H9 (cell line): ENCODE data around the gene VAV3. TPM values are rescaled to one million over a fixed set of nuclear protein-coding genes. Genes with fewer than 3 reads are reported as not detected.

Experiments
- DNase-seq: peaks from one replicate; pipeline ENCODE4 v3.0.0-alpha.2; 2017
- H2AFZ ChIP-seq: one replicate; pipeline ENCODE4 v1.6.1; 2013; ENCODE audit warnings: mild to moderate bottlenecking, low read length, control low read depth, moderate library complexity
- H2AK5ac ChIP-seq: 2 replicates; pipeline ENCODE4 v1.6.1; 2013; ENCODE audit warnings: low read length, control low read depth, mixed read lengths; ENCODE audit not compliant: insufficient read length
- H2BK120ac ChIP-seq: one replicate; pipeline ENCODE4 v1.6.1; 2013; ENCODE audit warnings: low read depth, mild to moderate bottlenecking, low read length, control low read depth, inconsistent platforms; ENCODE audit not compliant: poor library complexity, severe bottlenecking
- H2BK12ac ChIP-seq: 2 replicates; pipeline ENCODE4 v1.6.1; 2013; ENCODE audit warnings: low read length, control low read depth, mixed read lengths, low read depth; ENCODE audit not compliant: insufficient read length
- H2BK15ac ChIP-seq: 2 replicates; pipeline ENCODE4 v1.6.1; 2013; ENCODE audit warnings: low read depth, low read length, control low read depth
- H2BK20ac ChIP-seq: one replicate; pipeline ENCODE4 v1.6.1; 2013; ENCODE audit warnings: low read depth, mild to moderate bottlenecking, low read length, control low read depth, inconsistent platforms; ENCODE audit not compliant: poor library complexity, severe bottlenecking
- H2BK5ac ChIP-seq: 2 replicates; pipeline ENCODE4 v1.6.1; 2013; ENCODE audit warnings: low read length, control low read depth, mixed read lengths; ENCODE audit not compliant: insufficient read length
- H3K14ac ChIP-seq: 2 replicates; pipeline ENCODE4 v1.6.1; 2013; ENCODE audit warnings: low read length, control low read depth; ENCODE audit not compliant: insufficient read depth
- H3K18ac ChIP-seq: 2 replicates; pipeline ENCODE4 v1.6.1; 2013; ENCODE audit warnings: low read depth, mild to moderate bottlenecking, mixed read lengths, low read length, control low read depth; ENCODE audit not compliant: insufficient read length
- H3K23ac ChIP-seq: 2 replicates; pipeline ENCODE4 v1.6.1; 2013; ENCODE audit warnings: low read length, control low read depth, mixed read lengths, low read depth; ENCODE audit not compliant: insufficient read length
- H3K23me2 ChIP-seq: 2 replicates; pipeline ENCODE4 v1.6.1; 2013; ENCODE audit warnings: low read depth, mild to moderate bottlenecking, mixed read lengths, low read length, control low read depth; ENCODE audit not compliant: insufficient read length, poor library complexity, severe bottlenecking
- H3K27ac ChIP-seq: 2 replicates; pipeline ENCODE4 v1.5.1; 2013; ENCODE audit warnings: low read length, control low read depth, mixed read lengths, low read depth; ENCODE audit not compliant: insufficient read length
- H3K27me3 ChIP-seq: 2 replicates; pipeline ENCODE4 v1.6.1; 2013; ENCODE audit warnings: low read length, control low read depth, inconsistent platforms; ENCODE audit not compliant: insufficient read depth
- H3K4ac ChIP-seq: 2 replicates; pipeline ENCODE4 v1.6.1; 2013; ENCODE audit warnings: low read depth, mild to moderate bottlenecking, control low read depth, inconsistent platforms, low read length, moderate library complexity
- H3K4me1 ChIP-seq: 2 replicates; pipeline ENCODE4 v1.6.1; 2013; ENCODE audit warnings: low read length, control low read depth, inconsistent platforms; ENCODE audit not compliant: insufficient read depth
- H3K4me2 ChIP-seq: 2 replicates; pipeline ENCODE4 v1.6.1; 2013; ENCODE audit warnings: low read length, control low read depth, mixed read lengths; ENCODE audit not compliant: insufficient read length, insufficient read depth
- H3K56ac ChIP-seq: 2 replicates; pipeline ENCODE4 v1.6.1; 2013; ENCODE audit warnings: low read depth, mild to moderate bottlenecking, mixed read lengths, low read length, control low read depth; ENCODE audit not compliant: insufficient read length
- H3K79me1 ChIP-seq: 2 replicates; pipeline ENCODE4 v1.6.1; 2013; ENCODE audit warnings: low read depth, mild to moderate bottlenecking, moderate library complexity, low read length, control low read depth, inconsistent platforms; ENCODE audit not compliant: insufficient read depth, poor library complexity, severe bottlenecking
- H3K79me2 ChIP-seq: 2 replicates; pipeline ENCODE4 v1.6.1; 2013; ENCODE audit warnings: low read length, control low read depth, inconsistent platforms; ENCODE audit not compliant: insufficient read depth
- H3K9ac ChIP-seq: 2 replicates; pipeline ENCODE4 v1.6.1; 2013; ENCODE audit warnings: low read length, control low read depth, mixed read lengths; ENCODE audit not compliant: insufficient read length; ENCODE audit errors: extremely low read depth
- H3K9me3 ChIP-seq: one replicate; pipeline ENCODE4 v1.6.1; 2013; ENCODE audit warnings: low read depth, low read length, inconsistent platforms; ENCODE audit not compliant: control insufficient read depth
- H3T11ph ChIP-seq: one replicate; pipeline ENCODE4 v1.6.1; 2013; ENCODE audit warnings: mild to moderate bottlenecking, low read length, control low read depth, inconsistent platforms
- H4K20me1 ChIP-seq: one replicate; pipeline ENCODE4 v1.6.1; 2013; ENCODE audit not compliant: control insufficient read depth, insufficient read length, insufficient read depth
- H4K5ac ChIP-seq: 2 replicates; pipeline ENCODE4 v1.6.1; 2013; ENCODE audit warnings: low read depth, mild to moderate bottlenecking, mixed read lengths, low read length, control low read depth; ENCODE audit not compliant: insufficient read length
- H4K8ac ChIP-seq: replicated peaks from 2 replicates; pipeline ENCODE4 v1.6.1; 2013; ENCODE audit warnings: low read length, control low read depth, mixed read lengths, low read depth; ENCODE audit not compliant: insufficient read length
- H4K91ac ChIP-seq: 2 replicates; pipeline ENCODE4 v1.6.1; 2013; ENCODE audit warnings: low read depth, mild to moderate bottlenecking, moderate library complexity, mixed read lengths, low read length, control low read depth; ENCODE audit not compliant: insufficient read length
- H3K27ac Mint-ChIP-seq, 3 experiments: 2 replicates in 2 of 3; 3 replicates in 1 of 3; pipeline ENCODE4 v1.8.0; 2020 to 2021; ENCODE audit warnings: mixed read lengths in 3 of 3, mild to moderate bottlenecking in 1 of 3, moderate library complexity in 1 of 3
- H3K27me3 Mint-ChIP-seq: 2 replicates; pipeline ENCODE4 v1.8.0; 2021; ENCODE audit warnings: low read depth, mild to moderate bottlenecking, moderate library complexity, mixed read lengths
- H3K36me3 Mint-ChIP-seq, 3 experiments: 2 replicates in 2 of 3; 3 replicates in 1 of 3; pipeline ENCODE4 v1.8.0; 2020 to 2021; ENCODE audit warnings: low read depth in 3 of 3, mixed read lengths in 3 of 3; ENCODE audit not compliant: insufficient read depth in 1 of 3
- H3K4me1 Mint-ChIP-seq, 2 experiments: 2 replicates each; pipeline ENCODE4 v1.8.0; 2020; ENCODE audit warnings: mixed read lengths in 2 of 2
- H3K4me3 Mint-ChIP-seq, 2 experiments: 2 replicates in 1 of 2; 3 replicates in 1 of 2; pipeline ENCODE4 v1.8.0; 2020 to 2021; ENCODE audit warnings: mild to moderate bottlenecking in 2 of 2, mixed read lengths in 2 of 2, moderate library complexity in 1 of 2
- H3K9me3 Mint-ChIP-seq, 2 experiments: 2 replicates in 1 of 2; 3 replicates in 1 of 2; pipeline ENCODE4 v1.8.0; 2020; ENCODE audit warnings: mild to moderate bottlenecking in 2 of 2, mixed read lengths in 2 of 2, moderate library complexity in 1 of 2
- CTCF ChIP-seq: fragments of 200-600 bp; sonication (generic); conservative IDR thresholded peaks from 3 replicates; pipeline ENCODE4 v1.8.0; 2021; ENCODE audit warnings: antibody characterized with exemption, mild to moderate bottlenecking
- total RNA-seq: library from RNA; stranded (reverse); gene quantifications from 2 replicates; pipeline ENCODE4 v1.2.1, GENCODE V29; 2021

The VAV3 gene
- total RNA-seq, 1 experiment from 2014 or later = 5.1 TPM

DNA sequence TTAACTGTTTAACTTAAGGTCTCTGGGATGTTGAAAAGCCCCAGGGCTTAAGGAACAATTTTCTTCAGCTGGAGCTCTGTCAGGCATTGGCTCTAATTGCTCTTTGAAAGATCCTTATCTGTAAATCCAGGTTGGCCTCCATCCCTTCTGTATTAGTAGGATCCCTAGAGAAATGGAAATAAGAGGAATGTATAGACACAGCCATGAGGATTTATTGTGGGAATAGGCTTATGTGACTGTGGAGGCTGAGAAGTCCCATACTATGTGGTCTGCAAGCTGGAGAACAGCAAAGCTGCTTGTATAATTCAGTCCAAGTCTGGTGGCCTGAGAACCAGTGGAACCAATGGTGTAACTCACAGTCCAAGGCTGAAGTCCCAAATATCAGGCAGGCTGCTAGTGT, 47.6 kb upstream of the VAV3 start:
- Histone ChIP-seq H3K14ac (no peak overlapping the region), H2BK20ac (no peak overlapping the region), H3K9ac (no peak overlapping the region), H3K79me1 (no peaks in the 10 kb centered on the region), H3T11ph (no peak overlapping the region), H3K27me3 (no peaks in the 10 kb centered on the region), H3K23me2 (no peaks in the 10 kb centered on the region), H3K18ac (no peak overlapping the region), H2BK15ac (no peak overlapping the region), H3K4me1 (no peaks in the 10 kb centered on the region), H3K27ac (no peak overlapping the region), H2BK5ac (no peak overlapping the region), H3K79me2 (no peaks in the 10 kb centered on the region), H4K5ac (no peak overlapping the region), H3K56ac (no peak overlapping the region), H3K23ac (no peak overlapping the region), H2BK120ac (no peak overlapping the region), H4K20me1 (no peaks in the 10 kb centered on the region), H3K4me2 (no peak overlapping the region), H3K4ac (no peak overlapping the region), H2AFZ (no peak overlapping the region), H3K9me3 (no peaks in the 10 kb centered on the region), H2BK12ac (no peak overlapping the region), H2AK5ac (no peak overlapping the region), H4K8ac (no peak overlapping the region), H4K91ac (no peak overlapping the region)
- Mint-ChIP-seq H3K36me3 (no peaks in the 10 kb centered on the region), H3K27ac (no peak overlapping the region), H3K4me1 (no peaks in the 10 kb centered on the region; a peak in 1 of 4 replicates), H3K9me3 (no peaks in the 10 kb centered on the region), H3K27me3 (0 out of 2 replicates have a peak, but pooled peaks cover 2% of the 10 kb centered on the region), H3K4me3 (no peak overlapping the region)
- no peak for DNase-seq
- no peak for TF ChIP-seq CTCF
